GM21390 (cell line): Measurements from ENCODE around the gene UBA3.
A peak's percentile ranks its signal among the peaks of the same experiment; 100 is the strongest.

ENCODE experiments used
- ATAC-seq: cut with Tn5 transposase; IDR thresholded peaks from one replicate; pipeline ENCODE4 v1.9.1; 2021; ENCODE audit not compliant: unreplicated experiment

UBA3 gene

GRCh38 chr3:69080233-69080920 lies at the start of gene UBA3:
TSS of gene UBA3 (minus strand) at chr3:69080365. CDS start at chr3:69080353, 12 bp downstream.
- peak; percentile 47 for ATAC-seq

GRCh38 chr3:69129531-69129930 lies 49.4 kb upstream of the UBA3 start:
- ATAC-seq, result no peak

DNA sequence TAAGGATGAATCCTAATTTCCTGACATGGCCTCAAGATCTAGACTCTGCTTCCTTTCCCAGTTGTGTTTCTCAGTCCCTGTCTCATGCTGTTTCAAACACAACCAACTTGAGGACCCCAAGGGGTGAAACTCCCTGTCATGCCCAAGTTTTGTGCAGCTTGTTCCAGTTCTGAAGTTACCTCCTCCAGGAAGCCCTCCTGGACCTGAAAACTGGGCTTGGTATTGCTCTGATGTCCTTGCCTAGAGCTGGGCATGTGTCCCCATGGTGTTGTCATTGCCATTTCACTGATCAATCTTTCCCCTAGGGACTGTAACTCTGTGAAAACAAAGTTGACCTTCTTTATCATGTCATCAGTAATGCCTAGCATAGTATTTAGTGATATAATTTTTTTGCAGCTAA lies 48.3 kb upstream of the UBA3 start:
- no peak for ATAC-seq

GRCh38 chr3:69126999-69127398 lies 46.8 kb upstream of the UBA3 start:
- no peak for ATAC-seq

DNA sequence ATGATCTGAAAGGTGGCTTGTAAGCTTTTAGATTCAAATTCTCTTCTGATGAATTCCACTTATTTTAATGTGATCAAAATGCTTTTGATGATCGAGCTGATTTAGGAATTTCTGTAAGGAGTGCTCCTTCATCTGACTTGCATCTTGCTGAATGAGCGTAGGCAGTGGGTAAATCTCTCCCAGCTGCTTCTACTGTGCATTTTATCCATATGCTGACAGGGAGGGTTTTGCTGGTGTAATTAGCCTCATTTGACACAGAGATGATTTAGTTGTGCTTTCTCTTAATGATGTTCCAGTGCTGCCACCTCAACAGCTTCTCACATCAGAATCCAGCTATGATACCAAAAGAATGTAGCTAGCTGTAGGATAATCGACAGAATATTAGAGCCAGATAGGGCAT lies 46.1 kb upstream of the UBA3 start:
- ATAC-seq, result no peak

- no peak for ATAC-seq
Observed at GRCh38 chr3:69122403-69122802, 42.2 kb upstream of the UBA3 start, which contains the start of gene LMOD3. TSS of gene LMOD3 (minus strand) at chr3:69122595. CDS start at chr3:69122386, 209 bp downstream.

- no peak for ATAC-seq
Observed at GRCh38 chr3:69121950-69122349, 41.8 kb upstream of the UBA3 start.

DNA sequence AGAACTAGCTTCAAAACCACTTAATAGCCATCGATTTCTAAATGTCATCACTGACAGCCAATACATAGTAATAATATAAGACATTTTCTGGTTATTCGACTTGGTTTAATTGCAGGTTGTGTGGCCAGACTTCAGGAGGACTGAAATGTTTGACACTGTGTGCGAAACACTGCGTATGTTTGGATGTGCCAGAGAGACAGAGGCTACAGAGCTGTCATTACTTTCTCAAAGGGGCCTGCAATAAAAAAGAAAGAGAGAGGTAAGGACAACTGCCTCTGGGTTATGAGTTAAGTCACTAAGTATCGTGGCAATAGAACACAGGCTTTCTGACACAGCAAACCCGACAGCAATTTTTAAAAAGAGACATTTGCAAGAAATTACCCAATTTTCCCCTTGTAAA lies 41.3 kb upstream of the UBA3 start:
- ATAC-seq, result no peak

DNA sequence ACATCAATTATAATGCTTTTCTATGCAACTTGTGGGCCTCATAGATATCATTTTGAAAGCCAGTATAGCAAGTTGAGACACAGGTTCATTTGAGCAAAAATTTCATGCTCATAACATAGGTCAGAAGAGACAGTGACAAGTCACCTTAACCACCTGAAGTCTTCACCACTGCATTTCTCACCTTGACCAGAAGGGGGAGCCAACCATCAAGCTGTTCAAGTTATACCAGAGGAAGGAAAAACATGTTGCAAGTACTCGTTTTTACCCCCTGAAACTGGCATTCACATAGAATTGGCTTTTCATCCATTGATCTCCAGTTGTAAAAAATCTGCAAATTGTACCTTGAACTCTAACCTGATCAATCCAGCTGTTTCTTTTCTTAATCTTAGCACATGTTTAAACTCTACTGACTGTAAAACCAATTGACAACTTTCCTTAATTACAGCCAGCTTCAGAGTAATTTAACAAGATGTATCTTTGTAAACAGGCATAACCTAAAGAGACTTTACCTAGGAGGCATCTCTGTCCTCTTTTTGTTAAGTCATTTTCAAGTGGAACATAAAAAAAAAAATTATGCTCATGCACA lies 40.8 kb upstream of the UBA3 start:
- peak; percentile 88 for ATAC-seq

GRCh38 chr3:69119681-69120080 lies 39.5 kb upstream of the UBA3 start:
- no peak for ATAC-seq

GRCh38 chr3:69119138-69119537 lies 39.0 kb upstream of the UBA3 start:
- ATAC-seq, result no peak

DNA sequence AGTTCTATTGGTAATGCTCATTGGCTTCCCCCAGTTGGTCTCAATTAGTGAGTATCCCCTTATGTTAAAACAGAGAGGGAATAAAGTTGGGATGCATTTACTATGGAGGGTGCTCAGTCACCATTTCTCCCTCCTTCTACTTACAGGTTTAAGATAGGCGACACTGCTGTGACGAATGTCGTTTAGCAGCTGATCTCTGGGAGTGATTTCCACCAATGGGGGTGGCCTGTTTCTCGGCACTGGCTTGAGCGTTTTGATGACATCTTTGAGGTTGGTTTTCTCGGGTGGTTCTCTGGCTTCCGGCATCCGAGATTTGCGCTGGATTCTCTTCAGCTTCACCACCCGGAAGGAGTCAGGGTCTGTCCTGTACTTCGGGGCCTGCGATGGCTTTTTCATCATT lies 38.4 kb upstream of the UBA3 start:
- ATAC-seq, result no peak

DNA sequence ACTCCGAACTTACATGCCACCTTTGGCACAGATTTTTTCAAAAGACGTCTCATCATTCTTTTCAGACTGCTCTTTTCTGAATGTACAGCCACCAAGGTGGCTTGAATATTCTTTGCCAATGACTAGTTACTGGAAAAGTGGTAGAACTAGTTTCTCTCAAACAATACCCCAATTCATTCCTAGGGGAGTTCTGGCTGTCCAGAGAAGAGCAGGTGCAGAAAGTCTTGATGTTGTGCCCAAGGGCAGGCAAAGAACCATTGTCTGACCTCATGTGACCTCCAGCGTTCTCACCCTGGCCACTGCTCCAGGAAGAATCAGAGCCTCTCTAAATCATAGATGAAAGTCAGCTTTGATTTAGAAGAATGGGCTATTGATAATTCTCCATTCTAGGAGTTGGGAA lies 36.7 kb upstream of the UBA3 start:
- no peak for ATAC-seq

- ATAC-seq, result no peak
Observed at GRCh38 chr3:69116162-69116561, 36.0 kb upstream of the UBA3 start.

GRCh38 chr3:69115731-69116130 lies 35.6 kb upstream of the UBA3 start:
- ATAC-seq, result no peak

GRCh38 chr3:69113536-69113935 lies 33.4 kb upstream of the UBA3 start:
- no peak for ATAC-seq

GRCh38 chr3:69110941-69111546 lies 30.9 kb upstream of the UBA3 start:
- ATAC-seq, result no peak

- no peak for ATAC-seq
Observed at GRCh38 chr3:69108811-69109210, 28.6 kb upstream of the UBA3 start.

- ATAC-seq, result no peak
Observed at GRCh38 chr3:69107841-69108240, 27.7 kb upstream of the UBA3 start.

GRCh38 chr3:69105320-69105719 lies 25.2 kb upstream of the UBA3 start:
- ATAC-seq, result no peak

DNA sequence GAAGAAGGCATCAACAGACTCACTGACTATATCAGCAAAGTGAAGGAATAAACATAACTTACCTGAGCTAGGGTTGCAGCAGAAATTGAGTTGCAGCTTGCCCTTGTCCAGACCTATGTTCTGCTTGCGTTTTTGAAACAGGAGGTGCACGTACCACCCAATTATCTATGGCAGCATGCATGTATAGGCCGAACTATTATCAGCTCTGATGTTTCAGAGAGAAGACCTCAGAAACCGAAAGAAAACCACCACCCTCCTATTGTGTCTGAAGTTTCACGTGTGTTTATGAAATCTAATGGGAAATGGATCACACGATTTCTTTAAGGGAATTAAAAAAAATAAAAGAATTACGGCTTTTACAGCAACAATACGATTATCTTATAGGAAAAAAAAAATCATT lies 24.4 kb upstream of the UBA3 start:
- no peak for ATAC-seq

DNA sequence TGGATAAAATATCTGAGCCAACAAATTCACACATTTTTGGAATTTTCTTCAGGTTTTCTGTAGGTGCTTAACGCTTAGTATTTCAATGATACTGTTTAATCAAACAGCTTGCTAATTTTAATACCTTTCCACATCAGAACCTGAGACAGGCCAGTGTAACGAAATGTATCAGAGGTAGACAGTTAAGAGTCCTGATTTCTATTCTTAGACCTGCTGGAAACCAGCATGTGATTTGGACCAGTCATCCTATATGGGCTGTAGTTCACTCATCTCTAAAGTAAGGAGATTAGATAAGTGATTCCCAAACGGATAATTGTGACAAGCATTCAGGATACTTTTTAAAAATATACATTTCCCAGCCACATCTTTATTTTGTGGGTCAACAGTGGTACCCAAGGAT lies 23.0 kb upstream of the UBA3 start:
- ATAC-seq, result no peak
